ENCODE measurements around the gene IFITM10. TPM values are rescaled to one million over a fixed set of nuclear protein-coding genes. Genes with fewer than 3 reads are reported as not detected.

The IFITM10 gene
- total and polyA plus RNA-seq, 7 experiments from 2014 or later, result 1.4 to 16.0 (median 2.1) TPM; not detected in 2

- ATAC-seq, result no peak
- peaks cover 0 to 17% (median 12%) of the 10 kb centered on the region in 5 donors for H3K36me3 Mint-ChIP-seq
- no peaks in the 10 kb centered on the region for H3K36me3 ChIP-seq (ENCODE audit: control insufficient read depth in 2 of 3, insufficient read depth in 3 of 3, low read length in 3 of 3)
- H3K9me3 Mint-ChIP-seq, result peaks cover 0 to 23% (median 17%) of the 10 kb centered on the region in 11 donors
- CTCF ChIA-PET, result interaction anchor here (0.7 to 1.0 kb wide), 3 partner anchors 18 to 777 kb away, joined by 3 to 5 read pairs (median 3); no protein-coding TSS in a partner anchor
- H3K4me1 ChIP-seq (ENCODE audit: control insufficient read depth in 2 of 2, insufficient read depth in 2 of 2, low read length in 2 of 2), result peaks cover 0 to 9% of the 10 kb centered on the region in 2 donors
- peaks cover 0 to 22% (median 17%) of the 10 kb centered on the region in 7 donors for H3K4me1 Mint-ChIP-seq
- H3K27me3 ChIP-seq (ENCODE audit: control insufficient read depth in 2 of 2, insufficient read depth in 2 of 2, low read length in 2 of 2), result no peaks in the 10 kb centered on the region
- POLR2A ChIA-PET, result interaction anchor here (0.6 kb wide), 1 partner anchor 13 kb away, joined by 3 read pairs; no protein-coding TSS in a partner anchor
- intact Hi-C loops (cut with micrococcal nuclease), result no loop called here
- no peak overlapping the region for H3K4me3 ChIP-seq (ENCODE audit: low read length)
- H3K27ac ChIP-seq (ENCODE audit: low read depth, low read length), result no peak overlapping the region
- no peak for DNase-seq
- H3K27me3 Mint-ChIP-seq, result peaks cover 12 to 26% (median 25%) of the 10 kb centered on the region in 5 donors
- no peak overlapping the region for H3K4me3 Mint-ChIP-seq
- H3K27ac Mint-ChIP-seq, result peak overlapping the region in 2 of 9 donors; percentile 17 to 49
- H3K9me3 ChIP-seq (ENCODE audit: control insufficient read depth in 2 of 3, low read length in 3 of 3), result peaks cover 0 to 15% (median 5%) of the 10 kb centered on the region in 3 experiments
Observed at GRCh38 chr11:1736447-1736992, 13.9 kb downstream of the IFITM10 start.

DNA sequence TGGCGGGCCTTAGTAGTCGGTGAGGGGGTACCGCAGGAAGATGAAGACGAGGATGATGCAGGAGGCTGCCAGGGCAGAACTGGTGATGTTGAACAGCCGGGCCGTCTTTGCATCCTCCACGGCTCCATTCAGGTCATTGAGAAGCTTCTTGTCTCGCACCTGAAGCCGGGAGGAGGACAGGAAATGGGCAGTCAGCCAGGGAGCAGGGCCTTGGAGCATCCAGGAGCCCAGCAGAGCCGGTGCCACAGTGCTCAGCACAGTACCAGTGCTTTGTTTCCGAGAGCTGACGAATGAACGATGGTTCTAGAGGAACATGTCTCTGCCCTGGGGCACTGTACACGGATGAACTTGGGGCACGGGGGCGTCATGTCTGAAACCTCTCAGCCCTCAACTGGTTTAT is 15.1 kb downstream of the IFITM10 start:
- peaks cover 16 to 35% (median 33%) of the 10 kb centered on the region in 5 donors for H3K27me3 Mint-ChIP-seq
- intact Hi-C loops (cut with micrococcal nuclease), result no loop called here
- no peaks in the 10 kb centered on the region for H3K27me3 ChIP-seq (ENCODE audit: control insufficient read depth in 2 of 2, insufficient read depth in 2 of 2, low read length in 2 of 2)
- H3K4me1 ChIP-seq (ENCODE audit: control insufficient read depth in 2 of 2, insufficient read depth in 2 of 2, low read length in 2 of 2), result peaks cover 0 to 9% of the 10 kb centered on the region in 2 donors
- ATAC-seq, result no peak
- peaks cover 0 to 15% (median 5%) of the 10 kb centered on the region in 3 experiments for H3K9me3 ChIP-seq (ENCODE audit: control insufficient read depth in 2 of 3, low read length in 3 of 3)
- H3K4me3 Mint-ChIP-seq, result no peak overlapping the region
- H3K9me3 Mint-ChIP-seq, result peaks cover 0 to 32% (median 17%) of the 10 kb centered on the region in 11 donors
- H3K36me3 Mint-ChIP-seq, result peaks cover 0 to 17% (median 12%) of the 10 kb centered on the region in 5 donors
- H3K4me3 ChIP-seq (ENCODE audit: low read length), result no peak overlapping the region
- H3K27ac Mint-ChIP-seq, result no peak overlapping the region
- H3K27ac ChIP-seq (ENCODE audit: low read depth, low read length), result no peak overlapping the region
- ChIA-PET POLR2A (no interaction called here), CTCF (no interaction called here)
- no peak for DNase-seq
- H3K36me3 ChIP-seq (ENCODE audit: control insufficient read depth in 2 of 3, insufficient read depth in 3 of 3, low read length in 3 of 3), result no peaks in the 10 kb centered on the region
- H3K4me1 Mint-ChIP-seq, result peaks cover 0 to 29% (median 20%) of the 10 kb centered on the region in 7 donors

DNA sequence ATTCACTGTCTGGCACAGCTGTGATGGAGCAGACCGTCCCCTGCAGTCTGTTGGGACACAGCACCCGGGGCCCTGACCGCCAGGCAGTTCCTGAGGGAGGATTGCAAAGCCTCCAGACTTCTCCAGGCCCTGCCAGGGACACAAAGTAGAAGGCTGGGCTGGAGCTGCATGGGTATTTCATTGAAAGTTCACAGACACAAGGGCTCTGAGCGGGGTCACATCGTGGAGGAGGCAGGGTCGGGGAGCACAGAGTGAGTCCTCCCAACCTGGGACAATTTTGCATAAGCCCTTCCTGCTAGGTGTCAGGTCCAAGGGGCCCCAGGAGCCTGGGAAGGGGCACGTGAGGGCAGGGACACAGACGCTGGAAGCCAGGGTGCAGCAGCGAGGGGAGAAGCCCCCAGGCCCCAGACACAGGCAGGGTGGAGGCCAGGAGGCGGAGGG is 15.7 kb downstream of the IFITM10 start:
- Histone ChIP-seq H3K36me3 (ENCODE audit: control insufficient read depth in 2 of 3, insufficient read depth in 3 of 3, low read length in 3 of 3) (no peaks in the 10 kb centered on the region), H3K9me3 (ENCODE audit: control insufficient read depth in 2 of 3, low read length in 3 of 3) (peaks cover 0 to 15% (median 5%) of the 10 kb centered on the region in 3 experiments), H3K27me3 (ENCODE audit: control insufficient read depth in 2 of 2, insufficient read depth in 2 of 2, low read length in 2 of 2) (peaks cover 0 to 4% of the 10 kb centered on the region in 2 donors), H3K27ac (ENCODE audit: low read depth, low read length) (no peak overlapping the region), H3K4me3 (ENCODE audit: low read length) (no peak overlapping the region), H3K4me1 (ENCODE audit: control insufficient read depth in 2 of 2, insufficient read depth in 2 of 2, low read length in 2 of 2) (peaks cover 0 to 9% of the 10 kb centered on the region in 2 donors)
- POLR2A ChIA-PET, result no interaction called here
- peak overlapping the region in 2 of 10 donors; percentile 11 to 30 for H3K4me3 Mint-ChIP-seq
- intact Hi-C loops (cut with micrococcal nuclease), result no loop called here
- peaks cover 3 to 32% (median 20%) of the 10 kb centered on the region in 7 donors for H3K4me1 Mint-ChIP-seq
- DNase-seq (no peak), ATAC-seq (no peak)
- H3K27ac Mint-ChIP-seq, result no peak overlapping the region
- peaks cover 0 to 32% (median 17%) of the 10 kb centered on the region in 11 donors for H3K9me3 Mint-ChIP-seq
- CTCF ChIA-PET, result no interaction called here
- H3K36me3 Mint-ChIP-seq, result peaks cover 0 to 17% (median 12%) of the 10 kb centered on the region in 5 donors
- H3K27me3 Mint-ChIP-seq, result peaks cover 20 to 41% (median 34%) of the 10 kb centered on the region in 5 donors

GRCh38 chr11:1733716-1734640 is 16.4 kb downstream of the IFITM10 start:
- intact Hi-C loops (cut with micrococcal nuclease), result no loop called here
- POLR2A ChIA-PET, result interaction anchor here (1.5 kb wide), 1 partner anchor 33 kb away, joined by 7 read pairs; no protein-coding TSS in a partner anchor

GRCh38 chr11:1733009-1733715 is 17.2 kb downstream of the IFITM10 start:
- ATAC-seq, result no peak
- peaks cover 13 to 47% (median 30%) of the 10 kb centered on the region in 7 donors for H3K4me1 Mint-ChIP-seq
- CTCF ChIA-PET, result no interaction called here

More at GRCh38 chr11:1733716-1734640, 16.4 kb downstream of the IFITM10 start:
- Histone ChIP-seq H3K4me1 (ENCODE audit: control insufficient read depth in 2 of 2, insufficient read depth in 2 of 2, low read length in 2 of 2) (peaks cover 0 to 13% of the 10 kb centered on the region in 2 donors), H3K27me3 (ENCODE audit: control insufficient read depth in 2 of 2, insufficient read depth in 2 of 2, low read length in 2 of 2) (peaks cover 0 to 4% of the 10 kb centered on the region in 2 donors), H3K27ac (ENCODE audit: low read depth, low read length) (no peak overlapping the region), H3K36me3 (ENCODE audit: control insufficient read depth in 2 of 3, insufficient read depth in 3 of 3, low read length in 3 of 3) (no peaks in the 10 kb centered on the region), H3K9me3 (ENCODE audit: control insufficient read depth in 2 of 3, low read length in 3 of 3) (peaks cover 0 to 15% (median 5%) of the 10 kb centered on the region in 3 experiments), H3K4me3 (ENCODE audit: low read length) (no peak overlapping the region)
- CTCF ChIA-PET, result no interaction called here
- ATAC-seq, result no peak
- Mint-ChIP-seq H3K27me3 (peaks cover 22 to 44% (median 41%) of the 10 kb centered on the region in 5 donors), H3K27ac (peak overlapping the region in 1 of 9 donors; percentile 60), H3K4me1 (peaks cover 7 to 39% (median 22%) of the 10 kb centered on the region in 7 donors), H3K36me3 (peaks cover 0 to 17% (median 12%) of the 10 kb centered on the region in 5 donors), H3K4me3 (peak overlapping the region in 6 of 10 donors; percentile 7 to 50 (median 28)), H3K9me3 (peaks cover 0 to 32% (median 17%) of the 10 kb centered on the region in 11 donors)
- DNase-seq, result no peak

More at GRCh38 chr11:1733009-1733715, 17.2 kb downstream of the IFITM10 start:
- Histone ChIP-seq H3K9me3 (ENCODE audit: control insufficient read depth in 2 of 3, low read length in 3 of 3) (peaks cover 0 to 15% (median 5%) of the 10 kb centered on the region in 3 experiments), H3K27ac (ENCODE audit: low read depth, low read length) (no peak overlapping the region), H3K27me3 (ENCODE audit: control insufficient read depth in 2 of 2, insufficient read depth in 2 of 2, low read length in 2 of 2) (peaks cover 0 to 4% of the 10 kb centered on the region in 2 donors), H3K36me3 (ENCODE audit: control insufficient read depth in 2 of 3, insufficient read depth in 3 of 3, low read length in 3 of 3) (no peaks in the 10 kb centered on the region), H3K4me1 (ENCODE audit: control insufficient read depth in 2 of 2, insufficient read depth in 2 of 2, low read length in 2 of 2) (peaks cover 0 to 17% of the 10 kb centered on the region in 2 donors), H3K4me3 (ENCODE audit: low read length) (no peak overlapping the region)
- peaks cover 0 to 17% (median 12%) of the 10 kb centered on the region in 5 donors for H3K36me3 Mint-ChIP-seq
- no peak overlapping the region for H3K27ac Mint-ChIP-seq
- H3K9me3 Mint-ChIP-seq, result peaks cover 0 to 31% (median 17%) of the 10 kb centered on the region in 11 donors
- DNase-seq, result no peak
- POLR2A ChIA-PET, result interaction anchor here (1.5 kb wide), 1 partner anchor 32 kb away, joined by 7 read pairs; no protein-coding TSS in a partner anchor
- intact Hi-C loops (cut with micrococcal nuclease), result no loop called here
- peaks cover 28 to 51% (median 49%) of the 10 kb centered on the region in 5 donors for H3K27me3 Mint-ChIP-seq
- H3K4me3 Mint-ChIP-seq, result peak overlapping the region in 1 of 10 donors; percentile 9

Measured in naive thymus-derived CD4-positive, alpha-beta T cell (primary cell).